ENCODE results near the gene MAPK9.

The MAPK9 gene

GRCh38 chr5:180311216-180311615 lies 19.3 kb upstream of the MAPK9 start:
- no peak for DNase-seq (ENCODE audit: extremely low read depth, low read depth)
- no peak for TF ChIP-seq CTCF (IDR thresholded peaks at IDR 0.05; ENCODE audit: low read depth, low read length)

GRCh38 chr5:180306796-180307195 lies 14.9 kb upstream of the MAPK9 start:
- DNase-seq (ENCODE audit: extremely low read depth, low read depth), result no peak
- TF ChIP-seq CTCF (IDR thresholded peaks at IDR 0.05; ENCODE audit: low read depth, low read length), result no peak

- TF ChIP-seq CTCF (IDR thresholded peaks at IDR 0.05; ENCODE audit: low read depth, low read length), result no peak
- DNase-seq (ENCODE audit: extremely low read depth, low read depth), result no peak
Measured at GRCh38 chr5:180305481-180305880, 13.6 kb upstream of the MAPK9 start.

- TF ChIP-seq CTCF (IDR thresholded peaks at IDR 0.05; ENCODE audit: low read depth, low read length), result no peak
- DNase-seq (ENCODE audit: extremely low read depth, low read depth), result no peak
Measured at GRCh38 chr5:180304431-180305375, 12.8 kb upstream of the MAPK9 start.

GRCh38 chr5:180304016-180304292 lies 12.1 kb upstream of the MAPK9 start:
- no peak for DNase-seq (ENCODE audit: extremely low read depth, low read depth)
- no peak for TF ChIP-seq CTCF (IDR thresholded peaks at IDR 0.05; ENCODE audit: low read depth, low read length)

- TF ChIP-seq CTCF (IDR thresholded peaks at IDR 0.05; ENCODE audit: low read depth, low read length), result no peak
- DNase-seq (ENCODE audit: extremely low read depth, low read depth), result no peak
Measured at GRCh38 chr5:180303226-180304015, 11.5 kb upstream of the MAPK9 start.

- DNase-seq (ENCODE audit: extremely low read depth, low read depth), result no peak
- no peak for TF ChIP-seq CTCF (IDR thresholded peaks at IDR 0.05; ENCODE audit: low read depth, low read length)
Measured at GRCh38 chr5:180302256-180302655, 10.4 kb upstream of the MAPK9 start.

All from AG09319 (cell line).